LoVo (cell line): ENCODE measurements around the gene CDC42BPA.
"Not testable (repeated sequence)": the region's sequence is repeated elsewhere in the genome, so short reads cannot be mapped to it uniquely, and the experiment has no call there.

Experiments used
- DNase-seq: peaks from one replicate; pipeline ENCODE4 v3.0.0-alpha.2; 2016; ENCODE audit warnings: low spot score

Gene CDC42BPA

DNA sequence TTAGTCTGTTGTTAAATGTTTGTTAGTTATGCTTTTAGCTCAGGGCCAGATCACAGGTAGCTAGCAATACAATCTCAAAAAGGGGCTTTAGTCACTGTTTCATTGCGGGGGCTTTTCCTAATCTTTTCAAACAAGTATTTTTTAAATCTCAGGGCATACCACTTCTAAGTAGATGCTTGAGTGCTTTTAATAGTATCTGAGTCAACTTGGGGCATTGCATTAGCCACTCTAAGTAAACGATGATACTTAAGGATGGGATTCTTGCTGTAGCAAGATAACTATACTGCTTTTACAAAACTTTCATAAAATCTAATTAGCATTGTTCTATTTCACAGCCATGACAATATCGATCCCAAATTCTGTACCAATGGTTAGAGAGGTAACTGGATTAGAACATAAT, 11.6 kb downstream of the CDC42BPA start:
- DNase-seq: no peak

GRCh38 chr1:227305894-227306626, 12.2 kb downstream of the CDC42BPA start:
- DNase-seq: no peak

DNA sequence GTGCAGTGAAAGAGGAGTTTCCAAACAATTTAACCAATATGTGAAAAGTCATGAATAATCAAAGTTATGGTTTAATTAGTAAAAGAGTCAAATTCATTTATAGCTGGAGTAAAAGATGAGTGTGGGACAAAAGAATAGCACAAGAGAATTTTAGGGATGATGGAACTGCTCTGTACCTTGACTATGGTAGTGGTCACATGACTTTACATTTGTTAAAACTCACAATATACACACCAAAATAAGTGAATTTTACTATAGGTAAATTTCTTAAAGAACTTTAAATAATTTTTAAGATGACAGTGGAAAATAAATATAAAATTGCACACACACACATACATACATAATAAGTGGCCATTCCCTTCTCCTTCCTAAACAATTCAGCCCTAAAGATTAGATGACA, 13.6 kb downstream of the CDC42BPA start:
- DNase-seq: no peak

- DNase-seq: no peak
Observed at GRCh38 chr1:227303662-227304061, 14.6 kb downstream of the CDC42BPA start.

DNA sequence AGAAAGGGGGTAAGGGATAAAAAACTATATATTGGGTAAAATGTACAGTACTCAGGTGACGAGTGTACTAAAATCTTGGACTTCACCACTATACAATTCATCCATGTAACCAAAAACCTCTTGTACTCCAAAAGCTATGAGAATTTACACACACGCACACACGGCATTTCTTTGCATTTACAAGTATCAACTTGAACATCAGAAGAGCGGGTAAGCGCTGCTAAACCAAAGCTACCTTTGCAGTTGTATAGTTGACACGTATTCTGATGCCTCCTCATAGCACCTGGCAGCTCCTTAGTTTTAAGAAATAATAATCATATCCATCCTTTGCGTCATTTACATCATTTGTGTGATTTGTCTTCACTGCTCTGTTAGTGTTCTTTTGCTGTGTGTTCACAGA, 17.6 kb downstream of the CDC42BPA start:
- no peak for DNase-seq

DNA sequence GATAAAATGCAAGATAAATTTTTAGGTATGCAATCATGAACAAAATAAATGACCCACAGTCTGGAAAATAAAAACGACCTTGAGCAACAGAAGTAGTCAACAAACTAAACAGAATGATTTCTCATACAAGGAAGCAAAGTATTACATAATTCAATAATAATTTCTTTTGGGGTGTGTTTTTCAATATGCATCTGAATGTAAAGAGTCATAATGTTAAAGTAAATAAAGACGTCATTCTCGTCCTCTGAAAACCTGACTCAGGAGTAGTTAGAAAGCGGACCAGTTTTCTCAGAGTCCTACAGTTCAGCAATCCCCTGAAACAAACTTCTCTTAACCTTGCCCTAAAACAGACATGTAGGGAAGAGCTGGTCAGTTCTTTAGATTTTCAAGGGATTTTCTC, 18.6 kb downstream of the CDC42BPA start:
- DNase-seq: peak; percentile 51

GRCh38 chr1:227299241-227299627, 19.1 kb downstream of the CDC42BPA start:
- no peak for DNase-seq

DNA sequence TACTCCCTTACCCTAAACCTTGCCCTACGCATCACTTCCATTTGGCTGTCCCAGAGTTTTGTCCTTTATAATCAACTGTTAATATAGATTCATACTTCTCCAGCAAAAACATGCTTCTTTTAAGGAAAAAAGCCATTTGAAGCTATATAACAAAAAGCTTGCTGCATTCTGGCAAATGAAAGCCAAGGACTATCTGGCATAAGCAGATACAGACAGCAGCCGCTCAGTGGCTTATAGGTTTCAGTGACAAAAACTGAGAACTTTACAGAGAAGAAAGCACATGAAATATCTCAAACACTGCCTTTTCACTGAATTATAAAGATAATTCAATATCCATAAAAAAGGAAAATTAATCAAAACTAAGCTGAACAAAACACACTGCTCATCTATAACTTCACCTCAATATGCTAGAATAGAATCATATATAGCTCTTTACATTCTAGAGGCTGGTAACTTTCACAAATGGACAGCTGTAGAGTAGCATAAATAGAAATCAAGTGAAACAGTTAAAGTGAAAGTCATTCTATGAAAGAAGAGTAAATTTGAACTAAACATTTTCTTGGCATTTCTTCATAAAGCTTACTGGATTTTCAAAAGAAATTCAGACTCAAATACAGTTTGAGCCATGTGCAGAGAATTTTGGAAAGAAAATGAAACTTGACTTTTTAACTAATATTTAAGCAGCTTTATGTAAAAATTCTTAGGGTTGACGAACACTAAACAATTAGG, 19.6 kb downstream of the CDC42BPA start:
- DNase-seq: no peak

DNA sequence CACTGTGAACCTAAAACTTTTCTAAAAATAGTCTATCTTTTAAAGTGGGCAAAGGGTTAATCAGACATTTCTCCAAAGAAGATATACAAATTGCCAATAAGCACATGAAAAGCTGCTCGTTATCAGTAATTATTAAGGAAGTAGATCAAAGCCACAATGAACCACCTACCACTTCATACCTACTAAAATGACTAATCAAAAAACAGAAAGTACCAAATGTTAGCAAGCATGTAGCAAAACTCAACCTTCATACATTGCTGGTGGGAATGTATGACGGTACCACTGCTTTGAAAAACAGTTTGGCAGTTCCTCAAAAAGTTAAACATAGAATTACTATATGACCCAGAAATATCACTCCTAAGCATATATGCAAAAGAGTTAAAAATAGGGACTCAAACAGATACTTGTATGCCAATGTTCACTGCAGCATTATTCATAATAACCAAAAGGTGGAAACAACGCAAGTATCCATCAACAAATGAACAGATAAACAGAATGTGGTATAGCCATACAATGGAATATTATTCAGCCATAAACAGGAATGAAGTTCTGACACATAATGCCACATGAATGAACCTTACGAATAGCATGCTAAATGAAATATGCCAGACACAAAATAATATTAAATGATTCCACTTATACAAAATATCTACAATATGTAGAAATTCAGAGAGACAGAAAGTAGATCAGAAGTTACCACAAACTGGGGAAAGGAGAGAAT, 21.1 kb downstream of the CDC42BPA start:
- no peak for DNase-seq

DNA sequence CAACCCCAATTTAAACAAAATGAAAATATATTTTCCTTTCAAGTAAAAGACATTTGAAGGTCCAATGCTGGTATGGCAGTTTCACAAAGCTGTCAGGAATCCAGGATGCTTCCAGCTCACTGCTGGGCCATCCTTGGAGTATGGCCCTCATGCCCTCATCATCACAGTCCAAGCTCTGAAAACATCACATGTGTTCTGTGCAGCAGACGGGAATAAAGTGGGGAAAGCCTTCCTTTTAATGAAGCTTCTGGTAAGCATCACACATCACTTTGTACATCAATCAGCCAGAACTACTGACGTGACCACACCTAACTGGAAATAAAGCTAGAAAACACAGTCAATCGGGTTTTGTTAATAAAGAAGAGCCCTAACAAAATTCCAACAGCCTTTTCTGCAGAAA, 22.7 kb downstream of the CDC42BPA start:
- DNase-seq: no peak

DNA sequence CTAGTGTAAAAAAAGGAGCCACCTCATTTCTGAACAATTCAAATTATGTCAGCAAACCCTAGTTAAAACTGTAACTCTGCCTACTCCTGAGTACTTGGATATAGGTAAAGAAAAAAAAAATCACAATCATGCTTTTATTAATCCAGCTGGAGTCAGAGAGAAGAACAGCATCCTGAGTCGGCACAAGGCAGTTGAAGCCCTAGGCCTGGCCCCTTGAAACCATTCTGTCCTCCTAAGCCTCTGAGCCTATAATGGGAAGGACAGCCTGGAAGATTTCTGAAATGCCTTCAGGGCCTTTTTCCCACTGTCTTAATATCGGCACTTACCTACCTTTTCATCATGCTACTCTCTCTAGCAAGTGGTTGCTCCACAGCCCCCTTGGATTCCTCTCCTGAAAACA, 32.5 kb downstream of the CDC42BPA start:
- no peak for DNase-seq

DNA sequence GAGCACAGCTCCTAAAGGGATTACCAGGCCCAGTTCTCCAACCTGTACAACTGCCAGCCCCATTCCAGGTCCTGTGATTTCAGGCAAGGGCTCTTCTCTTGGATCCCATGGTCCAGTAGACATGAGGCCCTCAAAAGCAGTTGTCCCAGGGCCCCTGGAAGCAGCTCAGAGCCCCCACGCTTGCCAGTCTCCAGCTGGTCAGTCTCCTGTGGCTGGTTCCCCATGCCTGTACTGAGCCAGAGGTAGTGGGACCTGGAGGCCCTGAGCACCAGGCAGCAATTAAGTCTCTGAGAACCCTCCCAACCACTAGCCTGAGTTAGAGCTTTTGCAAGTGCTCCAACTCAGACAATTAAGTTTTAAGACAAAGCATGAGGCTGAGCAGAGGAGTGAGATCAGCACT, 36.9 kb downstream of the CDC42BPA start:
- no peak for DNase-seq

DNA sequence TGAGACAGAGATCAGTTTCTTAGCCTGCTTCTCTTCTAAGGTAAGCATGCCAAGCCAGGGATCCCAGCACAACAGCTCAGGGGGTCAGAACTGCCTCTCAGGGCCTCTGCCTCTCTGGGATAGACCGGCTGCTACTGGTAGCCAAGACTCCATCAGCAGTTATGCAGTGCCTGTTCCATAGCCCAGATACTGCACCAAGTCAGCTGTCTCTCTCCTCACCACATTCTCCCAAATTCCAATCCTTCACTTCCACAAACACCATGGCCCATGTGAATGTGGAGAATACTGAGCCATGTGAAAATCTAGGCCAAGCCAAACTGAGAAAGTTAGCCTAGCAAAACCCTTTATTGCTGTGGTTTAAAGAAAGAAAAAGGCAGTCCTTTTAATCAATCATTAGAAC, 37.5 kb downstream of the CDC42BPA start:
- no peak for DNase-seq

- DNase-seq: not testable (repeated sequence)
Observed at GRCh38 chr1:227276156-227276693, 42.1 kb downstream of the CDC42BPA start.

- peak; percentile 58 for DNase-seq
Observed at GRCh38 chr1:227273557-227273956, 44.7 kb downstream of the CDC42BPA start.

DNA sequence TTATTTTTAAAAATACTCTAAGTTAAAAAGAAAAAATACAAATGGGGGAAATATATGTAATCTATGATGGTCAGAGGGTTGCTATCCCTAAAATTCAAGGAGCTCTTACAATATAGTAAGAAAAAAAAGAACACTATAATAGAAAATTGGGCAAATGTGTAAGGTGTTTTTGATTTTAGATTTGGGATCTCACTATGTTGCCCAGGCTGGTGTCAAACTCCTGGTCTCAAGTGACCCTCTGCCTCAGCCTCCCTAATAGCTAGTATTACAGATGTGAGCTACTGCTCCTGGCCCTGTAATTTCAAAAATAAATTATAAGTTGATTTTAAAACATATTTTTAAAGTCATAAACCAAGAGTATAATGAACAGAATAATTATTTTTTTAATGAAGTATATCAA, 45.9 kb downstream of the CDC42BPA start:
- no peak for DNase-seq

GRCh38 chr1:227270554-227270953, 47.7 kb downstream of the CDC42BPA start:
- no peak for DNase-seq

GRCh38 chr1:227268943-227269342, 49.3 kb downstream of the CDC42BPA start:
- no peak for DNase-seq

GRCh38 chr1:227265891-227266290, 52.4 kb downstream of the CDC42BPA start:
- no peak for DNase-seq

DNA sequence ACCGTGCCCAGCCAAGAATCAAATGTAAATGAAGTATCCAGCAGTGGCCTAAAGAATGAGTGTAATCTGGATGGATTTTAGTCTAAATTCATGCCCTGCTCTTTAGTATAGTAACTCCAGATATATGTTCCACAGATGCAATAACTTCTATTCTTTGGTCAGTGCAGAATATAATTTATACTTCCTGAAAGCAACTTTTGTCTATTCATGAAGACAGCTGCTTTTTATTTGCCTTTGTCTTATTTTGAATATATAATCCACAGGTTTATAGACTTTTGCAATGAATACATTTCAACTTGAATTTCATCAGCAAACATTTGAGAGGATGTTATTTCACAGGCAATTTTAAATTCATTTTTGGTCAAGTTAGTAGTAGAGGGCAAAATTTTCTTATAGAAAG, 54.4 kb downstream of the CDC42BPA start:
- DNase-seq: no peak

- DNase-seq: no peak
Observed at GRCh38 chr1:227261501-227261900, 56.8 kb downstream of the CDC42BPA start.

GRCh38 chr1:227260433-227260832, 57.9 kb downstream of the CDC42BPA start:
- DNase-seq: no peak

DNA sequence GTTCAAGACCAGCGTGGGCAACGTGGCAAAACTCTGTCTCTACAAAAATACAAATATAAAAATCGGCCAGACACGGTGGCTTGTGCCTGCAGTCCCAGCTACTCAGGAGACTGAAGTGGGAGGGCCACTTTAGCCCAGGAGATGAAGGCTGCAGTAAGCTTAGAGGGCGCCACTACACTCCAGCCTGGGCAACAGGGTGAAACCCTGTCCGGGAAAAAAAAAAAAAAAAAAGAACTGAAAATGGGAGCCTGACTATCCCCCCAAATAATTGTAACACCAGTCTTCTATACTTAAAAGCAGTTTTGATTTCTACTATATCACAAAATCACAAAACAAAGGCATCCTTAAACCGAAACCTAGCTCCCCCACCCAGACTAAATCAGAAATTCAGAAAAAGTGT, 60.3 kb downstream of the CDC42BPA start:
- no peak for DNase-seq
